DND-41 (cell line): ENCODE measurements around the gene CTSE.

ENCODE experiments used
- ATAC-seq: fragments of 200-7000 bp; cut with Tn5 transposase; 3 replicates; pipeline ENCODE4 v1.9.1; 2021; ENCODE audit warnings: low read depth; ENCODE audit not compliant: insufficient read depth
- DNase-seq: peaks from one replicate; pipeline ENCODE4 v3.0.0-alpha.2; 2020
- H2AFZ ChIP-seq: 2 replicates; pipeline ENCODE4 v1.6.0; 2012; ENCODE audit warnings: low read depth, low read length
- H3K27ac ChIP-seq: 2 replicates; pipeline ENCODE4 v1.5.1; 2012; ENCODE audit warnings: low read length, inconsistent platforms
- H3K27me3 ChIP-seq: fragments of 200-600 bp; sonication (generic); 2 replicates; pipeline ENCODE4 v1.6.0; 2012; ENCODE audit warnings: low read length, mild to moderate bottlenecking, inconsistent platforms; ENCODE audit not compliant: insufficient read depth, poor library complexity
- H3K36me3 ChIP-seq: 2 replicates; pipeline ENCODE4 v1.5.1; 2012; ENCODE audit warnings: low read length, inconsistent platforms; ENCODE audit not compliant: insufficient read depth
- H3K4me1 ChIP-seq: 2 replicates; pipeline ENCODE4 v1.5.1; 2012; ENCODE audit warnings: mild to moderate bottlenecking, low read length; ENCODE audit not compliant: insufficient read depth
- H3K4me2 ChIP-seq: 2 replicates; pipeline ENCODE4 v1.6.0; 2012; ENCODE audit warnings: mild to moderate bottlenecking, moderate library complexity, low read length, inconsistent platforms; ENCODE audit not compliant: insufficient read depth
- H3K4me3 ChIP-seq, 2 experiments: fragments of 200-600 bp in 1 of 2; shearing (Covaris generic) in 1 of 2; 2 replicates each; pipeline ENCODE4 v1.5.1; 2012 to 2016; ENCODE audit warnings: inconsistent platforms in 2 of 2, low read length in 2 of 2, mild to moderate bottlenecking in 2 of 2, low read depth in 1 of 2, moderate library complexity in 1 of 2
- H3K79me2 ChIP-seq: 2 replicates; pipeline ENCODE4 v1.6.0; 2012; ENCODE audit warnings: low read length, inconsistent platforms; ENCODE audit not compliant: insufficient read depth
- H3K9ac ChIP-seq: 2 replicates; pipeline ENCODE4 v1.6.0; 2012; ENCODE audit warnings: low read depth, mild to moderate bottlenecking, inconsistent platforms, low read length, moderate library complexity
- H3K9me3 ChIP-seq: 2 replicates; pipeline ENCODE4 v1.5.1; 2012; ENCODE audit warnings: low read length, moderate library complexity, mild to moderate bottlenecking, inconsistent platforms; ENCODE audit not compliant: insufficient read depth, severe bottlenecking
- H4K20me1 ChIP-seq: 2 replicates; pipeline ENCODE4 v1.6.0; 2012; ENCODE audit warnings: low read length; ENCODE audit not compliant: insufficient read depth
- CTCF ChIP-seq: IDR thresholded peaks from 2 replicates; pipeline ENCODE4 v1.5.1; 2012; ENCODE audit warnings: borderline replicate concordance, low read length, moderate library complexity, mild to moderate bottlenecking; ENCODE audit not compliant: poor library complexity, severe bottlenecking; ENCODE audit errors: extremely low read depth
- EZH2 ChIP-seq: IDR thresholded peaks from 3 replicates; pipeline ENCODE4 v1.6.1; 2012; ENCODE audit warnings: borderline replicate concordance, low read depth, mild to moderate bottlenecking, moderate library complexity, low read length, inconsistent platforms; ENCODE audit not compliant: severe bottlenecking

The CTSE gene

GRCh38 chr1:206023695-206024094, at the start of gene CTSE:
Gene CTSE (minus strand): TSS chr1:206023895. CDS start chr1:206023791, 104 bp downstream.
- Histone ChIP-seq H3K4me1 (no peaks in the 10 kb centered on the region), H3K9me3 (no peaks in the 10 kb centered on the region), H3K36me3 (no peaks in the 10 kb centered on the region), H3K4me3 (no peak within 1 kb of the TSS), H3K79me2 (no peaks in the 10 kb centered on the region), H3K4me2 (no peak within 1 kb of the TSS), H2AFZ (no peak within 1 kb of the TSS), H3K27me3 (peaks cover 14% of the 10 kb centered on the region), H3K27ac (no peak within 1 kb of the TSS), H4K20me1 (no peaks in the 10 kb centered on the region), H3K9ac (no peak within 1 kb of the TSS)
- ATAC-seq (no peak), DNase-seq (no peak)
- TF ChIP-seq CTCF = no peak
- no peak for TF ChIP-seq EZH2

- H3K27ac ChIP-seq = no peak overlapping the region
- H2AFZ ChIP-seq = no peak overlapping the region
- H3K36me3 ChIP-seq = no peaks in the 10 kb centered on the region
- no peaks in the 10 kb centered on the region for H4K20me1 ChIP-seq
- no peak for DNase-seq
- no peaks in the 10 kb centered on the region for H3K9me3 ChIP-seq
- TF ChIP-seq EZH2 = no peak
- no peak for TF ChIP-seq CTCF
- peaks cover 16% of the 10 kb centered on the region for H3K27me3 ChIP-seq
- no peak overlapping the region for H3K4me2 ChIP-seq
- H3K4me1 ChIP-seq = no peaks in the 10 kb centered on the region
- no peak for ATAC-seq
- no peak overlapping the region for H3K9ac ChIP-seq
- H3K4me3 ChIP-seq = no peak overlapping the region
- H3K79me2 ChIP-seq = no peaks in the 10 kb centered on the region
Observed at GRCh38 chr1:206070627-206071304, 47.1 kb upstream of the CTSE start.

- no peaks in the 10 kb centered on the region for H3K36me3 ChIP-seq
- no peak for ATAC-seq
Observed at GRCh38 chr1:206068314-206068713, 44.6 kb upstream of the CTSE start.

More at GRCh38 chr1:206068314-206068713, 44.6 kb upstream of the CTSE start:
- Histone ChIP-seq H3K27me3 (peaks cover 13% of the 10 kb centered on the region), H3K9ac (no peak overlapping the region), H4K20me1 (no peaks in the 10 kb centered on the region), H3K9me3 (no peaks in the 10 kb centered on the region), H3K4me2 (no peak overlapping the region), H3K79me2 (no peaks in the 10 kb centered on the region), H3K4me1 (no peaks in the 10 kb centered on the region), H3K4me3 (no peak overlapping the region), H2AFZ (no peak overlapping the region), H3K27ac (no peak overlapping the region)
- TF ChIP-seq EZH2 = no peak
- no peak for TF ChIP-seq CTCF
- DNase-seq = no peak
